Measurements from ENCODE around the gene AGAP1.

The AGAP1 gene

DNA sequence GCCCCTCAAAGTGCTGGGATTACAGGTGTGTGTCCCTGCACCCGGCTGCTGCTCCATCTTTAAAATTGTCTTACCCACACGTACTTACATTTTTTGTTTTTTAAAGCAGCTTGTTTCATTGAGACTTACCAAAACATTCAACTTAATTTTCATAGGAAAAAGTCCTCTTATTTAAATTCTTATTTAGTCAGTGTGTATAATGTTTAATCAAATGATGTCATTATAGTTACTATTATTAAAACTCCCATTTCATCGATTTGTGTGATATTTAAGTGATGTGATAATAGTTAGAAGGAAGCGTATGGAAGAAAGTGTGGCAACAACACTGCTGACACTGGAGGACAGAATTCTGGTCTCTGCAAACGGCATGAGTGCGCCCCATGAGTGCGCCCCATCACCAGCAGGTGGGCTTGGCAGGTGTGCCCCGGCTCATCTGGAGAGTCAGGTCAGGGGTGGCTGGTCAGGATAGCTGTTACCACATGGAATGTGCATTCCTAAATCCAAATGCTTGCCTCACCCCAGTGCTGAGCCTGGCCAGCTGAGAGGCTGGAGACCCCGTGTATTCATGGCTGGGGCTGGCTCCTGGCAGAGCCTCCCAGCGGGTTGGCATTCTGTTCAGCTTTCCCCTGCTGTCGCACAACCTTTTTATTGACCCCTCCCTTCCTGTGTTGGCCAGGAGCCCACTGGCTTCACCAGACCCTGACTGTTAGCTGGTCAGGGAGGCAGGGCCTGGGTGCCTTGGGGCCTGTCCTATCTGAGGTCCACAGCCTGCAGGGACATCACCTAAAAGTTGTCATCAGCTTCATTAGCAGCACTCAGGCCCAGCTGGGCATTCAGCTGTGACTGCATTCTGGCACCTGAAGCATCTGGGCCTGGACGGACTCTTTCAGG, 79.7 kb downstream of the AGAP1 start:
- no peak for DNase-seq

DNA sequence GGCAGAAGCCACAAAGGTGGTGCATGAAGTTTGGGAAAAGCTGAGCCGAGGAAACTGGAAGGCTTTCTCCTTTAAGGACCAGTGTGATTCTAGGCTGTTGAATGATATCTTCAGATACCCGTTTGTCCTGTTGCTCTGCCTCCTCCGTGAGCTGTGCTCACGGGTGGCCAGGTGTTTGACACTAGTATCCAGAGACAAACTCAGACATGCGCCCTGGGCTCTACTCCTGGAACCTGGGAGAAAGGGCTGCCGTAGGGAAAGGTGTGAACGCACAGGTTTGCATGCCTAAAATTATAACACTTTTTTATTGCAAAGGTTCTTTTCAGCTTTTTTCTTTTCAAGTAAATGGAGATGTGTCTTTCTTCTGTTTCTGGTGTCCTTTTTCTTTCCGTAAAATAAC, 81.6 kb downstream of the AGAP1 start:
- no peak for DNase-seq

GRCh38 chr2:235575904-235576303, 82.1 kb downstream of the AGAP1 start:
- DNase-seq = no peak

DNA sequence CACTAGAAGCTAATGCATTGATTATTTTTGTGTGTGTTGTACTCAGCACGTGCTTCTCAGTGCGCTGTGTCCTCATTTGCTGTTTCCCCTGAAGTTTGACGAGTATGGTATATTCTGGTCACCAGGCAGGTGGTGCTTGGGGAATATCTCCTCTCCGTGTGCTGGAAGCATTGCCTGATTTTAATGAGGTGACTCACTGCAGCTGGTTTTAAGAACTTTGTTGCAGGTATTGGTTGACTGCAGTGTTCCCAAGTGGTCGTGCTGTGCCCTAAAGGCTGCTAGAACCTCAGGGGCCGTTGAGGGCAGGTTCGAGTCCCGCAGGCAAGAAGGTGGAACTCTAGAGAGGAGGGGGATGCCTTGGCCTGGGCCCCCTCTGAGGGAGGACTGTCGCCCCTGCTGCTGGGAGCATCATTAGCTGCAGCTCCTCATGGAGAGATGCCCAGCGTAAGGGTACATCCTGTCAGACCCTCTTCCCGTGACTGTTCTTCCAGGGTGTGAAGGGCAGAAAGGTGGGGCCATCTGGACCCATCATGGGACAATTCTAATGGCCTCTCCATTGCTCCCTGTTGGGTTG, 82.6 kb downstream of the AGAP1 start:
- no peak for DNase-seq

DNA sequence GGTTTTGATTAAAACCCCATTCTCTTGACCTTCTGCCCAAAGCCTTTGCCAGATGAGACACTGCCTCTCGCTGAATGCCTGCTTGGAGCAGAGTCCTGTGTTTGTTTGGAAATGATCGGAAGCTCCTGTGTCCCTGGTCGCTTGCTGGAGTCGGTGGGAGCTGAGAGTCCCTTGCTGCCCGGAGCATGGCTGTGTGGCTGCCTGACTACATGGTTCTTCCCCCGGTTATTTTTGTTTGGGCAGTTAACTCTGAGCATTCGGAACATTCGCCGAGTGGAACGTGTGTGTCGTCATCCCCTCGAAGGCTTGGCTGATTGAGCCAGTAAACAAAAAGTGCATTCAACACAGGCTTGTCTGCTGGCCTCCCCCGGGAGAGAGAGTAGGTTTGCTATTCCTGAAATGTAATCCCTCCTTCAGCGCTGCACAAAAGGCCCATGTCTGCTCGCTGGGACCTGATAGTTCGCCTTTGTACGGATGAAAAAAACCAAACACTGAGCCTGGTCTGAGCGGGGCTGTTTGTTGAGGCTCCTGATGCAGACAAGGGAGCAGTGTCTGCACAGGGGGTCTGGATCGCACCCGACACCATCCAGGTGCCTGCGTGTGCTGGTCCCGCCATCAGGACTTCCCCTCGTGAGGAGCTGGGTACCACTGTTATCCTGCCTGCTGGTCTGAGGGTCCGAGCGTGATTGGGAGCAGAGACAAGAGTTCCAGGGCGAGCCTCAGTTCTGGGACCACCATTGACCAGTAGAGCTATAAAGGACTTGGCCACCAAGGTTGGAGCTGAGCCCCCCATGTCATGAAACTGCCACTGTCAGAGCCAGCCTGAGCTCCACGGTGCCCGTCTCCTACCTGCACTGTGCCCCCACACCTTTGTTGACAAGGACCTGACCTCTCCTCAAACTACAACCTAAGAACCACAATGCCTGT, 83.8 kb downstream of the AGAP1 start:
- no peak for DNase-seq

DNA sequence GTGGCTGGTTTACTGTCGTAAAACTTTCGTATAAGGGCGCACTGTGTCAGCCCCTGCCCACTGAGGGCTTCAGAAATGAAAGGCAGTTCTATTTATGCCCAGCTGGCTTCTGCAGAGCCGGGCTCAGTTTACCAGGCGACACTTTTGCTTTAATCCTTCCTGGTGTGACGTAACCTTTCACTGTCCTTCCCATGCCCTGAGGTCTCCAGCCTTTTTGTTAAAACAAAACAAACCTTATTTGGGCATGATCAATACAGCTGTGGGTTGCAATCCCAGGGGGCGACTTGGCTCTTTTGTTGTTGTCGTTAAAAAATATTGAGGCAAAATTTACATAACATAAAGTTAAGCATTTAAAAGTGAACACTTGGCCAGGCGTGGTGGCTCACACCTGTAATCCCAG, 85.3 kb downstream of the AGAP1 start:
- DNase-seq = no peak

- no peak for DNase-seq
These were observed 86.7 kb downstream of the AGAP1 start for GRCh38 chr2:235580426-235581157.

- DNase-seq = no peak
These were observed 88.3 kb downstream of the AGAP1 start for GRCh38 chr2:235582081-235582686.

- DNase-seq = no peak
These were observed 88.9 kb downstream of the AGAP1 start for GRCh38 chr2:235582729-235583128.

DNA sequence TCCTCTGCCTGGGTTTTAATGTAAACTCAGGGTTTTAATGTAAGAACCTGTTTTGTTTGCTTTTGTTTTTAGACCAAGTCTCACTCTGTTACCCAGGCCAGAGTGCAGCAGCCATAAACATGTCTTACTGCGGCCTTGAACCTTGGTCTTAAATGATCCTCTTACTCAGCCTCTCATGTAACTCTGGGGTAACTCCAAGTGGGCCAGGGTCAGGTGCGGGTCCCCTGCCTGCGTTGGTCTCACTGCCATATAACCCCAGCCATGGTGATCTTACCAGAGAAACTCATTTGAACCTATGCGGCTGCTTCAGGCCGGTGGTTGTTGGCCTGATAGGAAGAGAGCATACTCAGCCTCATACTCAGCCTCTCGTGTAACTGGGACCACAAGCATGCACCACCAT, 89.3 kb downstream of the AGAP1 start:
- DNase-seq = no peak

DNA sequence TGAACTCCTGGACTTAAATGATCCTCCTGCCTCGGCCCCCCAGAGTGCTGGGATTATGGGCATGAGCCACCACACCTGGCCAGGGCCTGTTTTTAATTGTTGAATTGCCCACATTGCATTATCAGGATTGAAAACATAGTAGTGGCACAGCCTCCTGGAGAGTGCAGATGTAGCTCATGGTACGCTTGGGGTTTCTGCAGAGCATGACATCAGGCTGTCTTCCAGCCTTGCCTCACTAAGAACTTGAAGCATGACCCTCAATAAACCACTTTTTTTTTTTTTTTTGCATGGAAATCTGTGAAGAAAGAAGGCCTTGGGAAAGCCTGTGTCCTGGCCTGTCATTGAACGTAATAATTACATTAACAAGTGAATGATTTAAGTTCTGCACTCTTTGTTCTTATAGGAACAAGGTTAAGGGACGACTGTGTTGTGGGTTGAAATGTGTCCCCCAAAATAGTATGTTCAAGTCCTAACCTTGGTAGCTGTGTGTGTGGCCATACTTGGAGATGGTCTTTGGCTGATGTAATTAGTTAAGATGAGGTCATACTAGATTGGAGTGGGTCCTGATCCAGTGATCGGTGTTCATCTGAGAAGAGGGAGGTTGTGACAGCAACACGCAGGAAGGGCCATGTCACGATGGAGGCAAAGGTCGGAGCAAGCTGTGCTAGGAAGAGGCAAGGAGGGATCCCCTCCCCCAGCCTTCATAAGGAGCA, 90.2 kb downstream of the AGAP1 start:
- no peak for DNase-seq

DNA sequence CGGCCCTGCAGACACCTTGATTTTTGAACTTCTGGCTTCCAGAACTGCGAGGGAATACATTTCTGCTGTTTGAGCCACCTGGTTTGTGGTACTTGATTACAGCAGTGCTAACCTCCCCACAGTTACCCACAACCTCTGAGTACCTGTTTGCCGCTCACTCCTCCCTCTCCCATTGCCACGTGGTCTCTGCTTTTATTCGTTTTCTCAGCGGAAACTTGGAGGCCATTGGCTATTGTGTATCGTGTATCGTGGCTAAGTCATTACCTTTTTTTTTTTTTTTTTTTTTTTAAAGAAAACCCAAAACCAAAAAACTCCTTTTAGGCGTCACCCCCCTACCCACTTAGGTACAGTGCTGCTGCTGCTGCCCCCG, 90.8 kb downstream of the AGAP1 start:
- DNase-seq = no peak

DNA sequence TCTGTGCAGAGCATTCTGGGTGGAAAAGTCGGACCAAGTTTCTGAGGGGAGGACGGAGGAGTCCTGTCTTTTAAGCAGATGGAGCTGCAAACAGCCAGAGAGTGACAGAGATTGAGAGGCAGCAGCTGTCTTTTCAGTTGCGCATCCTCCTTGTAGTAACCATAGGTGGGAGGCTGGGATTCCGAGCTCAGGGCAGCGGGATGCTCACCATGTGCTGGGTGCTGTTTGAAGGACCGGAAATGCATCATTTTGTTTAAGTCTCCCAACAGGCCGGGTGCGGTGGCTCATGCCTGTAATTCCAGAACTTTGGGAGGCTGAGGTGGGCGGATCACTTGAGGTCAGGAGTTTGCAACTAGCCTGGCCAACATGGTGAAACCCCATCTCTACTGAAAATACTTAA, 93.4 kb downstream of the AGAP1 start:
- DNase-seq = no peak

GRCh38 chr2:235588750-235589149, 94.9 kb downstream of the AGAP1 start:
- DNase-seq = no peak

DNA sequence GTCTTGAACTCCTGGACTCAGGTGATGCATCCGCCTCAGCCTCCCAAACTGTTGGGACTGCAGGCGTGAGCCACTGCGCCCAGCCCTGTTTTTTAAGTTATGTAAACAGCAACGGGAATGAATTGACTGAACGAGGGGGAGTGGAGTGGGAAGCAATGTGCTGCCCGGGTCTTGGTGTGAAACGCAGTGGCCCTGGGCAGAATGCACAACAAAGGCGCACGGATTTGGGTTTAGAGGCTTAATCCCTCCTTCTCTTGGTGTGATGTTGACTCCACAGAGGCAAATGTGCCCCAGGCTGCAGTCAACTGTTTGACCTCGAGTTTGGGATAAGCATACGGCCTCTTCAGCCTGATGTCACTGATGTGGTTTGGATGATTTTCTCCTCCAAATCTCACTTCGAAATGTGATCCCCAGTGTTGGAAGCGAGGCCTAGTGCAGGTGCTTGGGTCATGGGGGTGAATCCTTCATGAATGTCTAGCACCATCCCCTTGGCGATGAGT, 97.4 kb downstream of the AGAP1 start:
- DNase-seq = no peak

DNA sequence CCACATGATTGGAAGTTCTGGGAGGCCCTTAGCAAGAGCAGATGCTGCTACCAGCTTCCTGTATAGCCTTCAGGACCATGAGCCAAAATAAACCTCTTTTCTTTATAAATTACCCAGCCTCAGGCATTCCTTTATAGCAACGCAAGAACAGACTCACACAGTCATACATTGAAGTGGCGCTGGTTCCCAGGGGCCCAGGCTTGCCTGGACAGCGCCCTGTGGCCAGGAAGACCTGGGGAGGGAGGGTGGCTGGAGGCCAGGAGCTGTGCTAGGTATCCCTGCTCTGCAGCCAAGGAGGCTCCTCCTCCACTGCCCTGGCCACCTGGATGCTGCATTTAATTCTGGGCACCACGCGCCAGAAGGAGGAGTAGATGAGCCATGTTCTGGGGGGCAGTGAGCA, 98.1 kb downstream of the AGAP1 start:
- no peak for DNase-seq

DNA sequence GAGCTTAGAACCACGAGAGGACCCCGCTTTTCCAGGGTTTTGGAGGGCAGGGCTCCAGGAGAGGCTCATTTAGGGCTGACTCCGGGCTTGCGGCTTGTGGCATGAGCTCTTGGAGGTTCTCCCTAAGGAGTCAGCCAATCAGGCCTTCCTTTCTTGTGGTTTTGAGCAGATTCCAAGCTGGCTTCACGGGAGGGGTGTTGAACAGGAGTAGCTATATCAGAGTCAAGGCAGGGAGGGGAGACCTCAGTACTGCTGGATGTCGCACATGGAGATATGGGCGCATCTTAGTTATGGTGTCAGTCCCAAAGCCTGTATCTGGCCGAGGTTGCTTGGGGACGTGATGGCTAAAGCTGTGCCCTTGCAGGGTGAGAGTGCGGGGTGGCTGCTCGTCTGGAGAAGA, 98.6 kb downstream of the AGAP1 start:
- DNase-seq = no peak

- no peak for DNase-seq
These were observed 99.0 kb downstream of the AGAP1 start for GRCh38 chr2:235592836-235593235.

DNA sequence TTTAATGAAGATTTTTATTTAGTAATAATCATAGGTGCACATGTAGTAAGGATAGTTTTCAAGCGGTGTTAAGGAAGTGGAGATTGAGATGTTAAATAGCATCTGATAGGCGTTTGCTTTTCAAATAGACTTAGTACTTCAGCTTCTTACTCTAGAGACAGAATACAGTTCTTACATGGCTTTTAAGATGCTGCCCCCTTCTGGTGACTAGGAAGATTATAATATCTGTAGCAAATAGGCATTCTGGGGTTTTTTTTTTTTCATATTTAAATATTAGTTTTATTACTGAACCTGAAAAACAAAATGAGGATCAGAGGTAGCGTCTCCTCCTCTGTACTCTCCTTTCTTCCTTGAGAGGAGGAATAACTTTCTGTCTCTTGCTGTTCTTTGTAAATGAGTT, 100.2 kb downstream of the AGAP1 start:
- DNase-seq = no peak

DNA sequence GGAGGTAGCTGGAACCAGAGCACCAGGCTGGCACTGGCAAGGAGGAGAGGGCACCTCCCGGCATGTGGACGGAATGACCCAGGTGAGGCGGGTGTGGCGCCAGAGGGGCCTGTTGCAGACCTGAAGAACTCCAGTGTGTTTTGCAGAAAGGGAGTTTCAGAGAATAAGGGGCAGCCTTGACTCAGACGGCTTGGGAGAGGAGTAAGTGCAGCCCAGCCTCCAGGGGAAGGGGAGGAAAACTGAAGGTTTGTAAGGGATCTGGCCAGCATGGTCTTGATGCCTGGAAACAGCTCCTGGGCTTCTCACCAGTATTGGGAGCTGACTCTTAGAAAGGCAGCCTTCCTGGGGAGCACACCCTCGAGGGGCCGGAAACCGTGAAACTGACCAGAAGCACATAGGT, 101.1 kb downstream of the AGAP1 start:
- DNase-seq = no peak

- peak; percentile 56 for DNase-seq
These were observed 101.7 kb downstream of the AGAP1 start for GRCh38 chr2:235595422-235596010.
